DLD1 (cell line): ENCODE measurements around the gene CATSPERD.

Experiments
- in situ Hi-C: cut with HindIII; loops from 2 replicates; pipeline ENCODE4 v1.10.0; 2017; ENCODE audit warnings: low sequenced_read_pairs

CATSPERD gene

DNA sequence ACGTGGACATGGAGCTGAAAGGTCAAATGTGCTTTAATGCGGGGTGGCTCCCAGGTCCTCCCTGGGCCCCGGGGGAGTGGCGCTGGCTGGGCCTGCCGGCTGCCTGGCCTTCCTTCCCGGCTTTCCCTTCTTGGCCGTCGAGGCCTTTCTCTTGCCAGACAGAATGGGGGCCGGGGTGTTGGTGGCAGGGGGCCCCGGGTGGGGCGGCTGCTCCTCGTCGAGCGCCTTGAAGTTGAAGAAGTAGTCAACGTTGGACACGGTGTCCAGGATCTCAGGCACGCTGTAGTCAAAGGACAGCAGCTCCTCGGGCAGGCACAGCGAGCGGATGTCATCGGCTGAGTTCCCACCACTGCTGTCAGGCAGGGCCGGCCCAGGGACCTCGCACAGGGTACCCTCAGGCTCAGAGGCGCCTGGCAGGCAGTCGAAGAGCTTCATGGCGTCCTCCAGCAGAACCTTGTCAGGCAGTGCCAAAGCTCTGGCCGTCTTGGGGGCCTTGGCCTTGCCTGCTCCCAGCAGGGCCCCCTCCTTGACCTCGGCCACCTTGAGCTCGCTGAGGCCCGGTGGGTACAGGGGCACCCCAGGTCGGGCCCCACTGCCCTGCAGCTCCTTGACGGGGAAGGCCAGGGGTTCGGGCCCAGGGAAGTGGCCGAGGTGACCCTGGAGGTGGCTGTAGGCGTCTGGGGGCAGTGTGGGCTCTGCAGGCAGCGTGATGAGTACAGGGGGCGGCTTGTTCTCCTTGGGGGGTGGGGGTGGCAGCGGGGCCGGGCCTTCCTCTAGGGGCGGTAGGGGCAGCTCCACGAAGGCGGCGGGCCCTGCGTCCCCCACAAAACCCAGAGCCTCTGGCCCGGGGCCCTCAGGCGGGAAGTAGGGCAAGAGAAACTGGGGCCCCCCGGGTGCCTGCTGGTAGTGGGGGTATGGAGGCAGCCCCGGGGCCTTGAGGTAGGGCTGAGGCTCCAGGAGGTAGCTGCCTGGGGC, 62.8 kb downstream of the CATSPERD start:
- in situ Hi-C loops: no loop called here

DNA sequence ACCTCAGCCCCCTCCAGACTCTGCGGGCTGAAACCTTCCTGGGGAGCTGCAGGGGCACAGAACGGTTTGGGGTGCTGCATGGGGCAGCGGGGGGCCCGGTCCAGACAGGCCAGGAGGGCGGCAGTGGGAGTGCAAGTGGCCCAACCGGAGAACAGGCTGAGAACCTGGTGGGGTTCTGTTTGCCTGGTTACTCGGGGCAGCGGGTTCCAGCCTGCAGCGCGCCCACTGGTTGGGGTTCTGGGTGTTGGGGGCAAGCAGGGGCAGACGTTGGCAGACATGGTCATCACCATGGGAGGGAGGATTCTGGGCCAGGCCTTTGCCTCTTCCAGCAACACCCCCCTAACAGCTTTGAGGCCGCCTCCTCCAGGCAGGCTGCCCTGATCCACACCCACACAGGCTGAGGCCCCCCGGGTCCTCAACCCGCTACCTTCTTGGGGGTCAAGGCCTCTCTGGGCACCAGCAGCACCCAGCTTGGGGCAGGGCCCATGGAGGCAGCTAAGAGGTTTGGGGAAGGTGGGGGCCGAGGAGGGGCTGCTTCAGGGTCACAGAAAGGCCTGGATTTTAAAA, 64.2 kb downstream of the CATSPERD start, which contains the start of gene PRR22:
Gene PRR22, minus strand, starts transcription at position 166 of the 567 bp plus-strand sequence. Its CDS starts 86 bp downstream, at position 80.
- in situ Hi-C loops: no loop called here

DNA sequence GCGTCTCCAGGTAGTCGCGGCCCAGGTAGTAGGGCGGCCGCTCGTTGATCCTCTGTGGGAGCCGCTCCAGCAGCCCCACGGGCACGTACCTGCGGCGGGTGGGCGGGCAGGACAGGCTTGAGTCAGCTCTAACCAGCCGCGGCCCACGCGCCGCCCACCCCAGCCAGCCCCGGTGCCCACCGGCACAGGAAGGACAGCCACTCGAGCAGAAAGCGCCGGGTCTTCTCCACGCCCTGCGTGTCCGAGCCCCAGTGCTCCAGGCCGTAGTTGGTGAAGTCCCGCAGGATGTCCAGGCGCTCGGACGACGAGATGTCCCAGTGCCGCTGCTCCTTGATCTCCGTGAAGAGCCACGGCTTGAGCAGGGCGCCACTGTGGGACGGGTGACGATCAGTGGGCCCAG, 65.0 kb downstream of the CATSPERD start:
- in situ Hi-C loops: no loop called here

DNA sequence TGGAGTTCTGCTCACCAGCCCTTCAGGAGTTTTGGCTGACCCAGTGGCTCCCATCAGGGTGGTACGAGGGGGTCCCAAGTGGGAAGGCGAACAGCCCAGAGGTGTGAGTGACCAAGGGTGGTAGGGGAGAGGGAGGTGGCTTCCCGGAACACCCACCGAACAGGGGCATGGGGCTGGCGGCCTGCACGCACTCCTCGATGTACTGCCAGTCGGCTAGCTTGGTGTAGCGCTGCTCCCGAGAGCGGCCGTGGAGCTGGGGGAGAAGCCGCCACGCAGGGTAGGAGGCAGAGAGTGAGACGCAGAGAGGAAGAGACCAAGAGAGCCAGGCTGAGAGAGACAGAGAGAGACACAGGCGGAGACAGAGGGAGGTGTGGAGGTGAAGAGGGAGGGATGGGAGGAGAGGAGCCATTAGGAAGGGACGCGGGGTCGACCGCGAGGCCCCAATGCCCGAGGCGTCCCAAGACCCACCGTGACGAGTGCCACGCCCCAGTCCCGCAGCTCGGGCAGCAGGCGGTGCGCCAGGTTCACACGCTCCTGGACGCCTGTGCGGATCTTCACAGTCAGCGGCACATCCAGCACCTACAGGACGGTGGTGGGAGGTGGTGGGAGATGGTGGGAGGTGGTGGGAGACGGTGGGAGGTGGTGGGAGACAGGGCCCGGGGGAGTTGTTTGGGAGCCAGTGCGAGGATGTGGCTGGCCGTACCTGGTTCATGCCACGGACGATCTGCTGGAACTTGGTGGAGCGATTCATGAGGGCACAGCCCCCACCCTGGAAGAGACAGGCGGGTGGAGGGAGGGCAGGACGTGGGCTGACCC, 66.4 kb downstream of the CATSPERD start:
- in situ Hi-C loops: no loop called here

DNA sequence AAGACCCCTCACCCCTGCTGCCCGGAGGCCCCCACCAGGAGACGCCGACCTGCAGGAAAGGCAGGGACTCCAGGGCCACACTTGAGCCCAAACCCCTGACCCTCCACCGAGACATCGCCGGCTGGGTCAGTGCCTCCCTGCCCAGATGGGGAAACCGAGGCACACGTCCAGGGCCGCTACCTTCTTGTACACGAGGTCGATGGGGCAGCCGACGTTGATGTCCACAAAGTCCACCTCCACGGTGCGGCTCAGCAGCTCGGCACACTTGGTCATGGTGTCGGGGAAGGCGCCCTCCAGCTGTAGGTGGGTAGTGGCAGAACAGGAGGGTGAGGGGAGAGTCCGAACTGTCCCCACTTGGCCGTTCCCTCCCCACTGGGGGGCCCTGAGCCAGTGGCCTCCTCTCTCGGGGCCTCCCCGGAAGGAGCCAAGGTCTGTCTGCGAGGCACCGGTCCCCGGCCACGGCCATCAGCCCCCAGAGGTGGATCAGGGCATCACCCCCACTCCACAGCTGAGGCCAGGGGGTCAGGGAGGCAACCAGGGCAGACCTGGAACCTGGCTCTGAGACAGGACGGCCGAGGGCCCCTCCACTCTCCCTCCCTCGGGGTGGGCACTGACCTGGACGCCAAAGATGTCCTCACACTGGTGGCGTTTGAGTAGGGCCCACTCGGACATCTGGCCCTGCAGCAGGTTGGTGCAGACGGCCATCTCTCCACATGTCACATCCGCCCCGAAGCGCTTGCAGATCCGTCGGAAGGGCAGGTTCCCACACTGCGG, 67.2 kb downstream of the CATSPERD start:
- in situ Hi-C loops: no loop called here

DNA sequence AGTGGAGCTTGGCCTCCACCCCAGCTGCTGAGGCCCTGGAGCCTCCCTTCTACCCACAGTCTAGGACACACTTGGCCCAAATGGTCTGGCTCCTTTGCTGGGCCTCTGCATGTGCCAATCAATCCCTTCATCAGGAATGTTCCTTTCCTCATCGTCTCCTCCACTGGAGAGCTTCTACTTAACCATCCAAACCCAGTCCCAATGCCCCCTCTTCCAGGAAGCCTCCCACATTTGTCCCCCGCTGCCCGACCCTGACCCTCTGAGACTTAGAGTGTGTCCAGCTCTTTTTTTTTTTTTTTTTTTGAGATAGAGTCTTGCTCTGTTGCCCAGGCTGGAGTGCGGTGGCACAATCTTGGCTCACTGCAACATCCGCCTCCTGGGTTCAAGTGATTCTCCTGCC, 68.0 kb downstream of the CATSPERD start:
- in situ Hi-C loops: no loop called here

DNA sequence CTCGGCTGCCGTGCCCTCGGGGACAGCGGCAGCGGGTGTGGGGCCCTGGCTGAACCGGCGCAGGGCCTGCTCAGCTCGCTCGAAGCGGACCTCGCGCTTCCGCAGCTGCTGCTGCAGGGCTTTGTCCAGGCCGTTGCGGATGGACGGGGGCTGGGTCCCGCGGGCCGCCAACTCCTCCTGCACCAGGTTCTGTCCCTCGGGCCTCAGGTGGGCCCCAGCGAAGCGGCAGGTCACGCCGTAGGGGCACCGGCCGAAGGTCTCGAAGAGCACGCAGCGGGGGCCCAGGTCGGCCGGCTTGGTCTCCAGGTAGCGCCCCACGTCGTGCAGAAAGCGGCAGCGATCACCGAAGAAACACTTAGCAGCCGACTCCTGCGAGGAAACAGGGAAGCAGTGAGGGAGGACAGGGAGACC, 68.9 kb downstream of the CATSPERD start:
- in situ Hi-C loops: no loop called here

DNA sequence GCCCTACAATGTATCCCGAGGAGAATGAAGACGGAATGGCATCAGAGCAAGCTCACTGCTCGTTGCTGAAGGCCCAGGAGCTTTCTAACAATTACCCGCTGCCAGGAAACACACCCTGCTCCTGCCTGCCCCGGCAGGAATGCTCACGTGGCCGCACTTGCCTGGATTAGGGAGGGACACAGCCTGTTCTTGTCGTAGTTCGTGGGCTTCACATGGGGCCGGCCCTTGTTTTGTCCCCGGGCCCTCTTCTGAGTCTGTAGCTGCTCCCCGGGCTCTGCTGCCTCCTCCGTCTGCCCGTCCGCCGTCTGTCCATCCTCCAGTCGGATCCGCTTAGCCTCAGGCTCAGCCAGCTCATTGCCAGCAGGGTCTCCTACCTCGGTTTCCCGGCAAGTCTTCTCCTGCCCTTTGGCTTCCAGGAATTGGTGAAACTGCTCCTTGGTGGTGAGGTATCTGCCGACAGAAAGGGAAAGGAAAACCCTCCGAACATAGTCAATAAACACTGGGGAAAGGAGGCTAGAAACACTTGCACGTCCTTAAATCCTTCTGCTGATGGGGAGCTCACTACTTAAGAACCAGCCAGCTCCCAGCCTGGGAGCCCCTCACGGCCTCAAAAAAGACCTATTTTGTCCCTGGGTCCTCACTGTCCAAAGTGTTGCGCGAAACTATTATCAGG, 69.6 kb downstream of the CATSPERD start:
- in situ Hi-C loops: no loop called here

DNA sequence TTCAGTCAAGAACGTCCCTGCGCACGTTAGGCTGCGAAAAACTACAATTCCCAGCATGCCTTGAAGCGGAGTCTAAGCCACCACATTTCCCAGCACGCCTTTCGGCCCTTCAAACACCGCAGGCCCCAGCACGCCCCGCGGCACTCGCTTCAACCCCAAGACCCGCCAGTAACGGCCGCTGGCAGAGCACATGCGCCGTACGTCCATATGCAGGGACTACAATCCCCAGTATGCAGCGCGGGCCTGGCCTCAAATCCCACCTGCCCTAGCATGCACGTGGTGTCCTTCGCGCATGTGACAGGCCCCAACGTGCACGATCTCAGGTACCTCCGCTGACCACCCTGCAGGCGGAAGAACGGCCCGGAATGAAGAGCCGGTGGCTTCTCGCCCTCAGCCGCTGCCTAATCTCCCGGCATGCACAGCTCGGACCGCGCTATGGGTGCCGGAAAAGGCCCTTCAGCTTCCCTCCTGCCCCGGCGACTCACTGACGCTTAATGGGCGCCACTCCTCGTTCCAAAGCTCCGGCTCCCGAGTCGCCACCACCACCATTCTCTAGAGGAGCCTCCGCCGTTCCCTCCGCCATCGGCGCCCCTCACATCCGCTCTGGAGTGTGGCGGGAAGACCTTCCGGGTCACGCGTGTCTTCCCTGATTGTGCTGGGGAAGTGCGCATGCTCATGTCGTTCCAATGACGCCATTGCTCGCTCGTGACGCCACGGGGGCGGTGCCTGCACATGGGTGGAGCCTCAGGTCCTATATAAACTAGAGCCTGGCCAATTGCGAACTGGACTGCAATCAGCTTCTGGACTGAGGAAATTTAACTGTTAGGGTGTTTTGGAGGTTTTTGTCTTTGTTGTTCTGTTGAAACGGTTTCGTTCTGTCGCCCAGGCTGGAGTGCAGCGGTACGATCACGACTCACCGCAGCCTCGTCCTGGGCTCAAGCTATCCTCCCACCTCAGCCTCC, 70.4 kb downstream of the CATSPERD start, which contains the start of gene DUS3L:
Gene DUS3L, minus strand, starts transcription at position 605 of the 962 bp plus-strand sequence. Its CDS starts 22 bp downstream, at position 583.
- in situ Hi-C loops: no loop called here

DNA sequence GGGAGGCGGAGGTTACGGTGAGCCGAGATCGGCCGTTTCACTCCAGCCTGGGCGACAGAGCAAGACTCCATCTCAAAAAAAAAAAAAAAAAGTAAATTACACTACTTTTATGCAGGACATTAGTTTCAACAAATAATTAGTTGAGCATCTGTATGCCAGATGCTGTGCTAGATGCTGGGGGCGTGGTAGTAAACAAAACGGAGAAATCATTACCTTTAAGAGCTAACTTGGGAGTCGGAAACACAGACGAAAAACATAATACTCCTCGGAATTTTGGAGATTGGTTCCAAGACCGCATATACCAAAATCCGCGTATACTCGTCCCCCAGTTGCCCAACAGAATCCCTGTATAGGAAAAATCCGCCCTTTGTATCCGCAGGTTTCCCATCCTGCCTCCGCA, 71.8 kb downstream of the CATSPERD start:
- in situ Hi-C loops: no loop called here

DNA sequence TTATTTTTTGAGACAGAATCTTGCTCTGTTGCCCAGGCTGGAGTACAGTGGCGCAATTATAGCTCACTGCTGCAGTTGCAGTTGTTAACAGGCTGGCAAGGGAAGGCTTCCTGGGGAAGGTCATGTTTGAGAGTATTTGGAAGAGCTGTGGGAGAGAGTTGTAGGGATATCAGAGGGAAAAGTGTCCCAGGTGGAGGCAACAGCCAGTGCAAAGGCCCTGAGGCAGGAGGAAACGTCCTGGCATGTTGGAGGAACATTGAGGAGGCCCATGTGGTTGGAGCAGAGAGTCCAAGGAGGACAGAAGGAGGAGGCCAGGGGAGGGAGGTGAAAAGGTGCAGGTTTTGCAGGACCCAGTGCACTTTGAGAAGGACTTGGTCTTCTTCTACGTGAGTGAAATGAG, 72.8 kb downstream of the CATSPERD start:
- in situ Hi-C loops: no loop called here

DNA sequence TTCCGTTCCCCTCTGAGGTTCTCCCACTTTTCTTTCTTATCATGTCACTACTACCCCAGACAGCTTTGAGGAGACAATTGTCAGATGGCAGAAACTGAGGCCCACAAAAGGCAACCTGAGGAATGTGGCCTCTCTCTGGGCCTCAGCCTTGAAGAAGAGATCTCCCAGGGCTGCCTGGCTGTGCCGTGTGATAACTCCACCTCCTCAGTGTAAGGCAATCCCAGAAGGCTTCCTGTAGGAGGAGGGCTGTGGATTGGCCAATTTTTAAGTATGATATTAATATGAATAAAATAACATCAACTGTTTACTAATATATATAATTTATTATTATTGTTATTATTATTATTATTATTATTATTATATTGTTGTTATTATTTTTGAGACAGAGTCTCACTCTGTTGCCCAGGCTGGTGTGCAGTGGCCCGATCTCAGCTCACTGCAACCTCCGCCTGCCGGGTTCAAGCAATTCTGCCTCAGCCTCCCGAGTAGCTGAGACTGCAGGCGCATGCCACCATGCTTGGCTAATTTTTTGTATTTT, 75.0 kb downstream of the CATSPERD start:
- in situ Hi-C loops: no loop called here

DNA sequence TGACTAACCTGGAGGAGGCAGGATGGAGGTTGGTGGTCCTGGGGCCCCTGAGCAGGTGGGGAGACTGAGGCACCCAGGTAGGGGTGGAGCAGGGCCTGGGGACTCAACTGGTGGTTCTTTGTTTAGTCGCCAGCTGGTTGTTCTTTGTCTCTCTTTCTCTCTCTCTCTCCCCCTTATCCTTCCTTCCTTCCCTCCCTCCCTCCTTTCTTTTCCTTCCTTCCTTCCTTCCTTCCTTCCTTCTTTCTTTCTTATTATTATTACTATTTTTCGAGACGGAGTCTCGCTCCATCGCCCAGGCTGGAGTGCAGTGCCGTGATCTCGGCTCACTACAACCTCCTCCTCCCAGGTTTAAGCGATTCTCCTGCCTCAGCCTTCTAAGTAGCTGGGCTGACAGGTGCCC, 77.8 kb downstream of the CATSPERD start:
- in situ Hi-C loops: no loop called here

DNA sequence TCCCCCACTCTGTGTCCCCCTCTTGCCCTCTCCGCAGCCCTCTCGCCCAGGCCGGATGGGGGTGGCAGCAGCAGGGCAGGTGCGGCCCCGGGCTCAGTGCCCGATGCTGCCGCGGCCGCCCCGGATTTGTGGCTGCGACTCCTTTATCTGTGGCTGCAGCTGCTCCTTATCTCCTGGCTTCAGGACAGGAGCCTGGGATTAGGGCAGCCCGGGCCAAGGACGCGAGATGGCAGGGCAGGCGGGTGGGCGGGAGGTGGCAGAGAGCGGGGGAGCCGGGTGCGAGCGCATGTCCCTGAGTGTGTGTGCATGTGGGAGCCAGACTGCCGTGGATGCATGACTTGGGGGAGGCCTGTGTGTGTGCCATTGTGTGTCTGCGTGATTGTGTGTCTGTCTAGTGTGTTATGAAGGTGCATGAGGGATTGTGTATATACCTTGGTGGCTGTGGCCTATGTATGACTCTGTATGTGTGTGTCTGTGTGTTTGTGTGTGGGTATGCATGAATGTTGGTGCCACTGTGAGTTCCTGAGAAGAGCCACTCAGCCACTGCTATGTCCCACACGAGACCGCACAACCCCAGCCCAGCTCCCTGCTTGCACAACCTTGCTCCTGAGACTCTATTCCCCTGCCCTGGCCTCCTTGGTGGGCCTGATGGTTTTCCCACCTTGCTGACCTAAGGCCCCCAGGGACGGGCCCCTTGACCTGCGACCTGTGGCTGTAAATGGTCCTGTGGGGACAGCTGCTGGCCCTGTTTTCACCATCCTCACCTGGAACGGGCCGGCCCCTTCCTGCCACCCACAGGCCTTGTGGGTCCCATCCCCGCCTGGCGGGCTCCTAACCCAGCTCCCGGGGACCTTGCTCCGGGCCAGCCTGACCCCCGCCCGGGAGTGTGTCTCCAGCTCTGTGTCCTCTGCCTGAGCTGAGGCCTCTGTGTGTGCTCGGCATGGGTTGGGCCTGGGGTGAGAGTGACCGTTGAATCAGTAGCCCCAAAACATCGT, 79.1 kb downstream of the CATSPERD start:
- in situ Hi-C loops: no loop called here

DNA sequence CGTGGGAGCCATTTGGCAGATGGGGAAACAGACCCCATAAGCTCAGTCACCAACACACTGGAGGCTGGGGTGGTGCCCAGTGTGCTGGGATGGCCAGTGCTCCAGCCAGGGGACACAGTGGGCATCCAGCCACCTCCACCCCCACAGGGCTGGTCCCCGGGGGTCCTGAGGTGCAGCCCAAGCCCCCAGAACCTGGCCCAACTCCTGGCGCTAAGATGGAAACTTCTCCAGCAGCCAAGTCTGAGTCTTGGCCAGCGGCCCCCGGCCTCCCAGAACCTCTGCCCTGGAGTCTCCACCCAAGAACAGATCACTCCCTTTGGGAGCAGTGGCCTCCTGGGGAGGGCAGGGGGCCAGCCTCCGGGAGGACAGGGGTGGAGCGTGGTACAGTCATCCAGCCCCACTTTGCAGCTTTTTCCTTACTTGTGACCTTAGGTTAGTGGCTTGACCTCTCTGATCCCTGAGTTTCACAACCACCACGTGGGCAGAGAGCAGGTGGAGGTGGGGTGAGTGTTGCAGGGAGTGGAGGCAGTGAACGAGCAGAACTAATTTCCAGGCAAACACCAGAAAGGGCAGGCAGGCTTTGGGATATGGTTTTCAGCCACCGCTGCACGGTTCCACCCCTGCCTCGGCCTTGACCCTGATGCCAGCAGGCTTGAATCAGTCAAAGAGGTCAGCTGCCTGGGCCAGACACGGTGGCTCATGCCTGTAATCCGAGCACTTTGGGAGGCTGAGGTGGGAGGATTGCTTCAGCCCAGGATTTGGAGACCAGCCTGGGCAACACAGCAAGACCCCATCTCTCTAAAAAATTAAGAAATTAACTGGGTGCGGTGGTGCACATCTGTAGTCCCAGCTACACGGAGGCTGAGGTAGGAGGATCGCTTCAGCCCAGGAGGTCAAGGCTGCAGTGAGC, 80.2 kb downstream of the CATSPERD start:
- in situ Hi-C loops: no loop called here
